ENCODE results near the gene SNAPIN. TPM values are rescaled to one million over a fixed set of nuclear protein-coding genes. Genes with fewer than 3 reads are reported as not detected.

Gene SNAPIN
- total RNA-seq, 1 experiment from 2014 or later, result 39.1 TPM

DNA sequence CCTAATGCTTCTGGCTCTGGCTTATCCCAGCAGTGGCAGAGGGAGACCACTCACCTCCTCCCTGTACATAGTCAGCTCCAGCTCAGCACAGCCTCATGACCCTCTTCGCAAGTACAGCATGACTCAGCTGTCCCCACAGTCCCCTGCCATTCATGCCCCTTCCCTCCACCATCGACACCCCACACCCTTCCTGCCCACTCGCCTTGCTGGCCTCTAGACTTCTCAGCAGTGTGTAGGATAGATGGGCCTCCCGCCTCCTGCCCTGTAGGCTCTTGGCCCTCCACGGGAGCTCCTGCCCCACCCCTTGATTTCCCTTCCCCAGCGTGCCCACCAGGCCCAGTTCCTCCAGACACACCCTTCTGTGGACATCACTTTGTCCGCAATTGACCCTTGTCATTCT is 29.8 kb downstream of the SNAPIN start:
- Histone ChIP-seq H3K9me3 (ENCODE audit: control insufficient read depth in 1 of 2, insufficient read depth in 1 of 2, low read depth in 1 of 2, low read length in 2 of 2) (no peaks in the 10 kb centered on the region), H3K79me2 (ENCODE audit: insufficient read depth, low read length) (no peaks in the 10 kb centered on the region), H3K36me3 (ENCODE audit: control insufficient read depth in 1 of 2, insufficient read depth in 2 of 2, low read length in 2 of 2) (no peaks in the 10 kb centered on the region), H3K4me3 (replicated peaks in 1 of 2; ENCODE audit: low read depth in 1 of 2, low read length in 2 of 2) (no peak overlapping the region), H3K9ac (ENCODE audit: low read length) (no peak overlapping the region), H3K4me1 (ENCODE audit: control insufficient read depth in 1 of 2, insufficient read depth in 2 of 2, low read length in 2 of 2) (peaks cover 0 to 5% of the 10 kb centered on the region in 2 experiments; a peak in 1 of 4 replicates), H3K4me2 (ENCODE audit: low read length) (no peak overlapping the region), H3K27me3 (ENCODE audit: insufficient read depth, low read length) (no peaks in the 10 kb centered on the region; the same call in 1 of the 2 replicates), H2AFZ (ENCODE audit: low read depth, low read length, poor library complexity, severe bottlenecking) (no peak overlapping the region), H3K9me2 (ENCODE audit: insufficient read depth) (no peaks in the 10 kb centered on the region), H4K20me1 (ENCODE audit: insufficient read depth) (no peaks in the 10 kb centered on the region), H3K27ac (ENCODE audit: low read depth, low read length) (no peak overlapping the region)
- no peak for ATAC-seq
- no TSS peak for BruUV-seq (replicated peaks)
- ChIA-PET CTCF (no interaction called here), RAD21 (ENCODE audit: low non-redundant PET in 1 of 2, low total read pairs in 2 of 2, uncharacterized antibody in 2 of 2, unreplicated experiment in 2 of 2) (no interaction called here), POLR2A (no interaction called here)
- no peak for DNase-seq (ENCODE audit: low read depth, low spot score)
- no peak for TF ChIP-seq JUND (IDR thresholded peaks at IDR 0.05)
- no peak for TF ChIP-seq SP1 (IDR thresholded peaks at IDR 0.05; ENCODE audit: low read depth)
- no peak for TF ChIP-seq FOSL1 (IDR thresholded peaks at IDR 0.05; ENCODE audit: low read depth)
- intact Hi-C loops (cut with micrococcal nuclease), result no loop called here

DNA sequence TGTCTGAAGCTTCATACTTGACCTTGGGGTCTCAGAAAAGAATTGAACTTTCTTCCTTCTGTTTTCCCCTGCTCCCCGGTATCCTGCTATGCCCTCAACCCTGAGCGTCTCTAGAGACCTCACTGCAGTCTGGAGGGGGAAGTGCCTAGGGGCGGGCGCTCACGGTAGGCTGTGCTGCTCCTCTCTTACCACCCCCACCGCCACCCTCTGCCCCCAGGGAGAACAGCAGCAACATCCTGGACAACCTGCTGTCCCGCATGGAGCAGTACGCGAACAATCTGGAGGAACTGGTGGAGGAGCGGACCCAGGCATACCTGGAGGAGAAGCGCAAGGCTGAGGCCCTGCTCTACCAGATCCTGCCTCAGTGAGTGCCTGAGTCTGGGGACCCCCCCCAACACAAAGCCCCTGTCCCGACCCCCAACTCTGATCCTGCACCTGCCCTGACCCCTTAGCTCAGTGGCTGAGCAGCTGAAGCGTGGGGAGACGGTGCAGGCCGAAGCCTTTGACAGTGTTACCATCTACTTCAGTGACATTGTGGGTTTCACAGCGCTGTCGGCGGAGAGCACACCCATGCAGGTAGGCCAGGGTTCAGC is 30.3 kb downstream of the SNAPIN start:
- no peaks in the 10 kb centered on the region for H3K79me2 ChIP-seq (ENCODE audit: insufficient read depth, low read length)
- TF ChIP-seq TCF7L2 (IDR thresholded peaks at IDR 0.05; ENCODE audit: borderline replicate concordance, extremely low read depth, insufficient read depth, insufficient read length) (no peak), JUND (IDR thresholded peaks at IDR 0.05) (no peak), ZNF274 (IDR thresholded peaks at IDR 0.05; ENCODE audit: low read depth, low read length) (no peak)
- TF ChIP-seq, protein P1, sequence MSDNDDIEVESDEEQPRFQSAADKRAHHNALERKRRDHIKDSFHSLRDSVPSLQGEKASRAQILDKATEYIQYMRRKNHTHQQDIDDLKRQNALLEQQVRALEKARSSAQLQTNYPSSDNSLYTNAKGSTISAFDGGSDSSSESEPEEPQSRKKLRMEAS (IDR thresholded peaks at IDR 0.05), result no peak
- ChIA-PET POLR2A (no interaction called here), RAD21 (ENCODE audit: low non-redundant PET in 1 of 2, low total read pairs in 2 of 2, uncharacterized antibody in 2 of 2, unreplicated experiment in 2 of 2) (no interaction called here), CTCF (no interaction called here)
- H3K4me3 ChIP-seq (replicated peaks in 1 of 2; ENCODE audit: low read depth in 1 of 2, low read length in 2 of 2), result no peak overlapping the region
- H3K36me3 ChIP-seq (ENCODE audit: control insufficient read depth in 1 of 2, insufficient read depth in 2 of 2, low read length in 2 of 2), result no peaks in the 10 kb centered on the region
- no peak overlapping the region for H3K4me2 ChIP-seq (ENCODE audit: low read length)
- no peak overlapping the region for H3K9ac ChIP-seq (ENCODE audit: low read length)
- DNase-seq (ENCODE audit: low read depth, low spot score) (no peak), ATAC-seq (no peak)
- no peak overlapping the region for H2AFZ ChIP-seq (ENCODE audit: low read depth, low read length, poor library complexity, severe bottlenecking)
- H3K9me2 ChIP-seq (ENCODE audit: insufficient read depth), result no peaks in the 10 kb centered on the region
- no TSS peak for BruUV-seq (replicated peaks)
- no peaks in the 10 kb centered on the region for H4K20me1 ChIP-seq (ENCODE audit: insufficient read depth)
- H3K4me1 ChIP-seq (ENCODE audit: control insufficient read depth in 1 of 2, insufficient read depth in 2 of 2, low read length in 2 of 2), result peaks cover 0 to 3% of the 10 kb centered on the region in 2 experiments; a peak in 1 of 4 replicates
- no peaks in the 10 kb centered on the region for H3K9me3 ChIP-seq (ENCODE audit: control insufficient read depth in 1 of 2, insufficient read depth in 1 of 2, low read depth in 1 of 2, low read length in 2 of 2)
- H3K27me3 ChIP-seq (ENCODE audit: insufficient read depth, low read length), result no peaks in the 10 kb centered on the region; the same call in 1 of the 2 replicates
- H3K27ac ChIP-seq (ENCODE audit: low read depth, low read length), result no peak overlapping the region
- intact Hi-C loops (cut with micrococcal nuclease), result no loop called here
